ENCODE measurements around the gene NR2C2AP.
"Not testable (repeated sequence)": the region's sequence is repeated elsewhere in the genome, so short reads cannot be mapped to it uniquely, and the experiment has no call there.

The NR2C2AP gene, protein sequence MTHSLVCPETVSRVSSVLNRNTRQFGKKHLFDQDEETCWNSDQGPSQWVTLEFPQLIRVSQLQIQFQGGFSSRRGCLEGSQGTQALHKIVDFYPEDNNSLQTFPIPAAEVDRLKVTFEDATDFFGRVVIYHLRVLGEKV

DNA sequence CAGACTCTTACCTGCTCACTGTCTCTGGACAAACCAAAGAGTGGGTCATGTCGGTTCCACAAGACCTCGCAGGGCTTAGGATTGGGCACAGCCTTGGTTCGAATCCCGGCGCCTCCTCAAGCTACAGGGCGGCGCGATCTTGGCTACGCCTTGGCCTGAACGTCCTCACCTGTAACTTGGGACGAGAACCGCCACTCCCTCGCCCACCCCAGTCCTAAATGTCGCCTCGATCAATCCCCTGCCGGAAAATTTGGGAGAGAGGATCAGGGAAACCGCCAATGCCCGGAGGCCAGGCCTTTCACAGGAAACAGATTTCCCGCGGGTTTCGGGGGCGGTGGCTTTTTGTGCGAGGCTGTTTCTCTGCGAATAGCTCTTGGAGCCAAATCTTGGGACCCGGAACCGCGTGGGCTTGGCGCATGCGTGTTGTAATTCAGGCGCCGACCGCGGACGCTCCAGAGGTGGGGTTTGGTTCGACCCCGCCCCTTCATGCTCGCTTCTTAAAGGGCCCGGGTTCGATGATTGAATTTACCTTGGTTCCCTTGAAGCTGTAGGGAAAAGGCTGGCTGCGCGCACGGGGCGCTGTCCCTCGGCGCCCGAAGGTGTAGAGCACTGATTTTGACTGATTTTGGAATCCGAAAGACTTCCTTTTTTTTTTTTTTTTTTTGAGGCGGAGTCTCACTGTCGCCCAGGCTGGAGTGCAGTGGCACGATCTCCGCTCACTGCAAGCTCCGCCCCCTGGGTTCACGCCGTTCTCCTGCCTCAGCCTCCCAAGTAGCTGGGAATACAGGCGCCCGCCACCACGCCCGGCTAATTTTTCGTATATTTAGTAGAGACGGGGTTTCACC is at the start of gene NR2C2AP:
NR2C2AP (minus strand) TSS at position 403 of the 845 bp plus-strand sequence; CDS start at position 49, 354 bp downstream.
- peak; percentile 78 to 89 for DNase-seq (ENCODE audit: low read depth in 2 of 2)

DNA sequence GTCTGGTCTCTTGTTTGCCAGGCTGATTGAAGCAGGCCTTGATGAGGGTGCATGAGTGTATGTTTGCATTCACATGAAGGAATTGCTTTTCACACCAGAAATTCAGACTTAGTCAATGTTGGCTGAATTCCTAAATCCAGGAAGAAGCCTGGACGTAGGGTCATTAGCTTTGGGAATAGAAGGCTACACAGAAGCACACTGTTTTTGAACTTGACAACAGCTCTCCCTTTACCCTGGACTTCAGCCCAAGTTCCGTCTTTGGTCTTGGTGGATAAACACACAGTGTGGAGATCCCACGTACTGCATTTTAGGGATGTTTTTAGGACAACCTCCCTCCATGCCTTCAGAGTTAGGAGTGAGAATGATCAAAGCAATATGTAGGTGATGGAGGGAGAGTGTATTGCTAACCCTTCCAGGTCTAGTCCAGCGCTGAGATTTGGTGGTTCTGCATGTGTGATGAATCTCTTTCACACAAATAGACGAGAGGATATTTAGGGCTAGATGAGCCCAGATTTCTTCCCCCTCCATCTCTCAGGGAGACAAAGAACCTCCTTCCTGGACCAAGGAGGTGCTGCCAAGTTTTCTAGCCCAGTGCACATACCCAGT is 47.1 kb upstream of the NR2C2AP start:
- no peak for DNase-seq (ENCODE audit: low read depth in 2 of 2)

DNA sequence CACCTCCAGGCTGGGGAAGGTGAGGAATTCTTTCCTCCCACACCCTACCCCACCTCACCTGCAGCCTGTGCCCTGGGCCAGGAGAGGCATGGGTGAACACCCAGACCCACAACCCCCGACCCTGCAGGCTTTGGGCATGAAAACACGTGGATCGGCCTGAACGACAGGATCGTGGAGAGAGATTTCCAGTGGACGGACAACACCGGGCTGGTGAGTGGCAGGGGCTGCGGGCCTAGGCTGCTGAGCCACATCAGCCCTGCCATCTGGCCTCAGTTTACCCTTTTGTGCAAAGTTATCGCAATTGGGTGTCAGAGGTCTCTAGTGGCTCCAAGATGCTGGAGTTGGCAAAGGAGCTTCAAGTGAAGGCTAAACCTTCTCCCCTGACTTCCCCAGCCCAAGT is 37.3 kb upstream of the NR2C2AP start:
- no peak for DNase-seq (ENCODE audit: low read depth in 2 of 2)

DNA sequence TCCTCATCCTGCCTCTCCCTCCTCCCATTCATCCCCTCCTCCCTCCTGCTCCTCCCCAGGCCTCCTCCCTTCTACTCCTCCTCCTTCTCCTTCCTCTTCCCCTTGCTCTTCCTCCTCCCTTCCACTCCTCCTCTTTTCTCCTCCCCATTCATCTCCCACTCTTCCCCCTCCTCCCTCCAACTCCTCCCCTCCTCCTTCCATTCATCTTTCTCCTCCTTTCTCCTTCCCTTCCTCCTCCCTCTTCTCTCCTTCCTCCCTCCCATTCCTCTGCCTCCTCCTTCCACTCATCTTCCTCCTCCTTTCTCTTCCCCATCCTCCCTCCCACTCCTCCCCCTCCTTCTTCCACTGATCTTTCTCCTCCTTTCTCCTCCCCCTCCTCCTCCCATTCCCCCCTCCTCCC is 36.5 kb upstream of the NR2C2AP start:
- no peak for DNase-seq (ENCODE audit: low read depth in 2 of 2)

DNA sequence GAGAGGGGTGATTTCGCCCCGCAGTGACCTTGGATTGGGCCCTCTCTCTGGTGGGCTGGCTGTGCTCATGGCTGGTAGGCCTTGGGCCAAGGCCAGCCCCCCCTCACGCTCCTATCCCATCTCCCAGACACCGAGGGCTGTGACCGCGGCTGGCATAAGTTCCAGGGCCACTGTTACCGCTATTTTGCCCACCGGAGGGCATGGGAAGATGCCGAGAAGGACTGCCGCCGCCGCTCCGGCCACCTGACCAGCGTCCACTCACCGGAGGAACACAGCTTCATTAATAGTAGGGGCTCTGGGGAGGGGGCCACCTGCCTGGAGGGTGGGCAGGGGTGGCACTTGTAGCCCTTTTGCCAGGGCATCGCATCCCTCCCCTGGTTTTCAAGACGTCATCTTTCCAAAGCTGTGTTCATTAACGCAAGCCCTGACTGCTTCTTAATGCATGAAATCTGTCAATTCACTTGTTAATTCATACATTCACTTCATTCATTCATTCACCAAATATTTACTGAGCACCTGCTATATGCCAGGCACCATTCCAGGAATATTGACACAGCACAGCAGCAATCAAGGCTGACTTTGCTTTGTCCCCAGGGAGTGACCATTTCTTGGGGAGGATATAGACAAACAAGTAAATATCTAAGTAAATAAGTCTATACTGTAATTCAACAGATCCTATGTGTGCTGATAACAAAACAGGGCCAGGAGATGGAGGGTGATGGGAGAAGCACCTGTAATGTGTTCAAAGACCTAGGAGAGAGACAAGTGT is 35.1 kb upstream of the NR2C2AP start:
- DNase-seq (ENCODE audit: low read depth in 2 of 2) = no peak

DNA sequence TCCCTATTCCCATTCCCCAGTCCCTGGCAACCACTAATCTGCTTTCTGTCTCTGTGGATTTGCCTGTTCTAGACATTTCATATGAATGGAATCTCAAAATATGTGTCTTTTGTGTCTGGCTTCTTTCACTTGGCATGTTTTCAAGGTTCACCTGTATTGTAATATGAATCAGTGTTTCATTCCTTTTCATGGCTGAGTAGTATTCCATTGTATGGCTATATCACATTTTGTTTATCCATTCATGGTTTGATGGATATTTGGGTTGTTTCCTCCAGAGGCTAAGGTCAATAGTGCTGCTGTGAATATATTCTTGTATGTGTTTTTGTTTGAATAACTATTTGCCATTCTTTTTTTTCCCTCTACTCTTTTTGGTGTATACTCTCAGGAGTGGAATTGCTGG is 33.0 kb upstream of the NR2C2AP start:
- no peak for DNase-seq (ENCODE audit: low read depth in 2 of 2)

DNA sequence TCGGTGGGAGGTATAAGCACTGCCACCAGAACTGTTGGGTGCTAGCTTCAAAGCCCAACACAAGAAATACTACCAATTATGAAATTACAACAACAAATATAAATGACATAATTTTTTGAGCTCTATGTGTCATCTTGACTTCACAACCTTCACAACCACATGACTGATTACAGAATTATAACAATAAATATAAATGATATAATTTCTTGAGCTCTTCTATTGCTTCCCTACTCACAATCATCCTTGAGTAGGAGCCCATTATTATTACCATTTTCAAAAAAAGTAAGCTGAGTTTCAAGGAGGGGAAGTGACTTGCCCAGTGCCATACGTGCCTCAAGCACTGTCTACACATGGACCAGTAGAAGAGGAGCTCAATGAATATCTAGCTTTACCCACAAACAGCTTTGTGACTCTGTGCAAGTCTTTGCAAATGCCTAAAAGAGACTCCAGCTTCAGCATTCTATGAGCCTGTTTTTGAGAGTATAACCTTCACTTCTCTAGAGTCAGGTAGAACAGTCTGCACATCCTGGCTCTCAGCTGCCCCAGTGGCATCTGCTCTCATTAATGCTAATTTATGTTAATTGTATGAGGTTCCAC is 31.1 kb upstream of the NR2C2AP start:
- DNase-seq (ENCODE audit: low read depth in 2 of 2) = no peak

DNA sequence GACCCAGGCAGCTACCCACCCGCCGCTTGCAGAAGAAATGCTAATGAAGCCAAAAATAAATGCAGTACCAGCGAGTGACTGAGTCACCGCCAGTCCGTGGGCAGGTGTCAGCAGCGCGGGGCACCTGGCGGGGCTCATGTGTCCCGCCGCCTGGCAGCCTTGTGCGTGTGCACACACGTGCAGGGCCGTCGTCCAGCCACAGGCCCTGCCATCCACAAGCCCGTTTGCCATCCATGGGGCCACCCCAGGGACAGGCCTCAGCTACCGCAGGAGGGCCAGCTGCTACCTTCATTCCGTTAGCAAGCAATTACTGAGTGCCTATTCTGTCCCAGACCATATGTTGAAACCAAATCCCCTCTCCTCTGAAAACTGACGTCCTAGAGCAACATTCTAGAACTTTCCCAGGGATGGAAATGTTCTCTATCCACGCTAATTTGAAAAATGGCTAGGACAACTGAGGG is 29.1 kb upstream of the NR2C2AP start:
- DNase-seq (ENCODE audit: low read depth in 2 of 2) = no peak

DNA sequence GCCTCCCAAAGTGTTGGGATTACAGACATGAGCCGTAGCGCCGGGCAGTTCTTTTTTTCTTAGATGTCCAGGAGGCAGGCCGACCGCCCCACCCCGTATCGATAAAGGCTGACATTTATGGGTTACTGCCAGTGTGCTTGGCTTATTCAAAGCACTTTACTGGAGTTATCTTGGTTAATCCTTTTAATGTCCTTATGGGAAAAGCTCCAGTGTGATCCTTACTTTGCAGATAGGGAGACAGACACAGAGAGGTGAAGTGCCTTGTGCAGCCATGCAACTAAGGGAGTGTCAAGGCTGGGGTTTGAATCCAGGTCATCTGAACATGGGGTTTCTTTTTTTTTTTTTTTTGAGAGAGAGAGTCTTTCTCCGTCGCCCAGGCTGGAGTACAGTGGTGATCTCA is 27.8 kb upstream of the NR2C2AP start:
- no peak for DNase-seq (ENCODE audit: low read depth in 2 of 2)

DNA sequence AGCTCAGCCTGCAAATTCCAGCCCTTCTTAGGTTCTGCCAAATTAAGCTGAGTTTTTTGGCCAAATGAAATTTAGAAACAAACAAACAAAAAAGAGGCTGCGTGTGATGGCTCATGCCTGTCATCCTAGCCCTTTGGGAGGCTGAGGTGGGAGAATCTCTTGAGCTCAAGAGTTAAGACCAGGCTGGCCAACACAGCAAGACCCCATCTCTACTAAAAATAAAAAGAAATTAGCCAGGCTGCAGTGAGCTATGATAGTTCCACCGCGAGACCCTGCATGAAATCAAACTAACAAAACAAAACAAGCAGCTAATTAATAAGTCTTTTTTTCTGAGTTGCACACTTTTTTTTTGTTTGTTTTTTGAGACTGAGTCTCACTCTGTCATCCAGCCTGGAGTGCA is 26.5 kb upstream of the NR2C2AP start:
- DNase-seq (ENCODE audit: low read depth in 2 of 2) = no peak

DNA sequence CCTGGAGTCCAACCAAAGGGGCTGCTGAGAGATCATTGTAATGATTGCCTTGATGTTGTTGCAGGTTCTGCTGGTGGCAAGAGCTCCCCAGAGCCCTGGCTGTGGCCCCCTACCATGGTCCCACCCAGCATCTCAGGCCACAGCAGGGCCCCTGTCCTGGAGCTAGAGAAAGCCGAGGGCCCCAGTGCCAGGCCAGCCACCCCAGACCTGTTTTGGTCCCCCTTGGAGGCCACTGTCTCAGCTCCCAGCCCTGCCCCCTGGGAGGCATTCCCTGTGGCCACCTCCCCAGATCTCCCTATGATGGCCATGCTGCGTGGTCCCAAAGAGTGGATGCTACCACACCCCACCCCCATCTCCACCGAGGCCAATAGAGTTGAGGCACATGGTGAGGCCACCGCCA is 24.0 kb upstream of the NR2C2AP start:
- no peak for DNase-seq (ENCODE audit: low read depth in 2 of 2)

DNA sequence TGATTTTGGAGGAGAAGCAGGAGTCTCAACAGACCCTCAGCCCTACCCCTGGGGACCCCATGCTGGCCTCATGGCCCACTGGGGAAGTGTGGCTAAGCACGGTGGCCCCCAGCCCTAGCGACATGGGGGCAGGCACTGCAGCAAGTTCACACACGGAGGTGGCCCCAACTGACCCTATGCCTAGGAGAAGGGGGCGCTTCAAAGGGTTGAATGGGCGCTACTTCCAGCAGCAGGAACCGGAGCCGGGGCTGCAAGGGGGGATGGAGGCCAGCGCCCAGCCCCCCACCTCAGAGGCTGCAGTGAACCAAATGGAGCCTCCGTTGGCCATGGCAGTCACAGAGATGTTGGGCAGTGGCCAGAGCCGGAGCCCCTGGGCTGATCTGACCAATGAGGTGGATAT is 23.4 kb upstream of the NR2C2AP start:
- DNase-seq (ENCODE audit: low read depth in 2 of 2) = no peak

DNA sequence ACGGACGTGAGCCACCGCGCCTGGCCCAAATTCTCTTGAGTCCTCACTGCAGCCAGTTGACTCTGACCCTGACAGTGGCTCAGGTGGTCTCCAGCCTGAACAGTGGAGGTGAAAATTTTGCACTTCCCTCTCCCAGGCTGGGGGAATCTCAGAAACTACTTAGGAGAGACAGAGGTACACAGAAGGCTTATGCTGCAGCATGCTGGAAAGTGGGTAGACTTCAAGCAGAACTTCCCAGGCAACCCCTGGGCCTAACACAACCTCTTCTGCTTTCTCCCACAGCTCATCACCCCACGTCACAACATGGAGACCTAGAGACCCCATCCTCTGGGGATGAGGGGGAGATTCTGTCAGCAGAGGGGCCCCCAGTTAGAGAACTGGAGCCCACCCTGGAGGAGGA is 23.0 kb upstream of the NR2C2AP start:
- DNase-seq (ENCODE audit: low read depth in 2 of 2) = no peak

DNA sequence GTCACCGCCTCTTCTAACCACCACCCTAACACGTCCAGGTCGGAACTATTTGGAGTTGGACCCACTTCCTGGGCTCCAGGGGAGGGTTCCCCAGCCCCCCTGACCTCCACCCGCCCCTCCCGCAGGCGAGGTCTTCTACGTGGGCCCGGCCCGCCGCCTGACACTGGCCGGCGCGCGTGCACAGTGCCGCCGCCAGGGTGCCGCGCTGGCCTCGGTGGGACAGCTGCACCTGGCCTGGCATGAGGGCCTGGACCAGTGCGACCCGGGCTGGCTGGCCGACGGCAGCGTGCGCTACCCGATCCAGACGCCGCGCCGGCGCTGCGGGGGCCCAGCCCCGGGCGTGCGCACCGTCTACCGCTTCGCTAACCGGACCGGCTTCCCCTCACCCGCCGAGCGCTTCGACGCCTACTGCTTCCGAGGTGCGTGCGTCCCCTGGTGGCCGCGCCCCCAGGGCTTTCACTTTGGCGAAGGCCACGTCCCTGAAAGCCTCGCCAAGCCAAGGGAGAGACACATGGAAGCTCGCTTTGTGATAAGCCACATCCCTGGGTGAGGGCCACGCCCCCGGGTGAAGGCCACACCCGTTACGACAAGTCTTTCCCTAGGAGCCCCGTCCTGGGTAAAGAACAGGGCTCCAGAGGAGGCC is 21.8 kb upstream of the NR2C2AP start:
- peak; percentile 50 to 52 for DNase-seq (ENCODE audit: low read depth in 2 of 2)

DNA sequence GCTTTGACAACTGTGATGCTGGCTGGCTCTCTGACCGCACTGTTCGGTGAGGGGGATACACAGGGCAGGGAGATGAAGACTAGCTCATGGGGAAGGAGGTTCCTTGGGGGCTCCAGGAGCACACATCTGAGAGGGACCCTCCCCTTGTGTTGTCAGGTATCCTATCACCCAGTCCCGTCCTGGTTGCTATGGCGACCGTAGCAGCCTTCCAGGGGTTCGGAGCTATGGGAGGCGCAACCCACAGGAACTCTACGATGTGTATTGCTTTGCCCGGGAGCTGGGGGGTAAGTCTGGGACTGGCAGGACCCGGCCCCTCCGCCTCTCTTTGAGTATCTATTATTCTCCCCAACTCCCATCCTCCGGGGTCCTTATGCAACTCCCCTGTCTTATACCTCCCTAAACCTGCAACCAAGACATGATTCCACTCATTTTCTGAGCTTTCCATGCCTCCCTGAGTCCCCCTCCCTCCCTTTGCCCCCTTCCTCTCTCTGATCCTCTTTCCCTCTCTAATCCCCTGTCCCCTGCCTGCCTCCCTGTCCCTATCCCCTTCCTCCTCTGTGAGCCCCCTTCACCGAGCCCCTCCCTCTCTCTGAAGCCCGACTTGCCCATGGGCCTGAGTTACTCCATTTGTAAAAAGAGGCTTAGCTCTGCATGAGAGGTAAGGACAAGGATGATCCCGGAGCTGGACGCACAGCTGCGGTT is 21.1 kb upstream of the NR2C2AP start:
- no peak for DNase-seq (ENCODE audit: low read depth in 2 of 2)

DNA sequence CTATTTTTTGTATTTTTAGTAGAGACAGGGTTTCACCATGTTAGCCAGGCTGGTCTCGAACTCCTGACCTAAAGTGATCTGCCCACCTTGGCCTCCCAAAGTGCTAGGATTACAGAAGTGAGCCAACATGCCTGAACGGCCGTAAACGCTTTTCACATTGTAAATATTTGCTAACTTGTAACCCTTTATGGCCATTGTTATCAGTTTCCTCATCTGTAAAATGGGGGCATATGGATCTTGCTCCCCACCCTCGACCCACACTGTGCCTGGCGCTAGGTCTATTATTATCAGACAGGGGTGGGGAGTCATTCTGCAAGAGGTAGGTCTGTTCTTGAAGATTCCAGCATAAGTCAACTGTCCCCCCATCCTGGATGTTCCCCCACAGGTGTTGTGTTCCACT is 20.4 kb upstream of the NR2C2AP start:
- no peak for DNase-seq (ENCODE audit: low read depth in 2 of 2)

DNA sequence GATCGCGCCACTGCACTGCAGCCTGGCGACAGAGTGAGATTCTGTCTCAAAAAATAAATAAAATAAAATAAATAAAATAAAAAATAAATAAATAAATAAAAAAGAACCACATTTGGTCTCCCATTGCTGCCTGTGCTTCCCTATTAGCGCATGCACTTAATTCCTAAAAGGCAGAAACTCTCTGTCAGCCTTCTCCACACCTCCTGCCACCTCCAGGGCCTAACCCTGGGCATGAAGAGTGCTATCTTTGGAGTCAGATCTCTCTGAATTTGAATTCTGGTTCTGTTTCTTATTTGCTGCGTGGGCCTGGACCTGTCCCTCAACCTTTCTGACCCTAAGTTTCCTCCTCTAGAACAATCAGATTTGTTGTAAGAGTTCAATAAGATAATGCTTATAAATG is 19.8 kb upstream of the NR2C2AP start:
- no peak for DNase-seq (ENCODE audit: low read depth in 2 of 2)

DNA sequence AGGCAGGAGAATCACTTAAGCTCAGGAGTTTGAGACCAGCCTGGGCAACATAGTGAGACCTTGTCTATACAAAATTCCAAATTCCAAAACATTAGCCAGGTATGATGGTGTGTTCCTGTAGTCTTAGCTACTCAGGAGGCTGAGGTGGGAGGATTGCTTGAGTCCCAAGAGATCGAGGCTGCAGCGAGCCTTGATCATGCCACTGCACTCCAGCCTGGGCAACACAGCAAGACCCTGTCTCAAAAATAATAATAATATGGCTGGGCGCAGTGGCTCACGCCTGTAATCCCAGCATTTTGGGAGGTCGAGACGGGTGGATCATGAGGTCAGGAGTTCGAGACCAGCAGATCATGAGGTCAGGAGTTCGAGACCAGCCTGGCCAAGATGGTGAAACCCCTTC is 17.8 kb upstream of the NR2C2AP start:
- DNase-seq (ENCODE audit: low read depth in 2 of 2) = not testable (repeated sequence)

DNA sequence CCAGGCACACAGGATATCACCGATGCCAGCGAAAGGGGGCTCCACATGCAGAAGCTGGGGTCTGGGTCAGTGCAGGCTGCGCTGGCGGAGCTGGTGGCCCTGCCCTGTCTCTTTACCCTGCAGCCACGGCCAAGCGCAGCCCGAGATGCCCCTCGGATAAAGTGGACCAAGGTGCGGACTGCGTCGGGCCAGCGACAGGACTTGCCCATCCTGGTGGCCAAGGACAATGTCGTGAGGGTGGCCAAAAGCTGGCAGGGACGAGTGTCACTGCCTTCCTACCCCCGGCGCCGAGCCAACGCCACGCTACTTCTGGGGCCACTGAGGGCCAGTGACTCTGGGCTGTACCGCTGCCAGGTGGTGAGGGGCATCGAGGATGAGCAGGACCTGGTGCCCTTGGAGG is 15.7 kb upstream of the NR2C2AP start:
- no peak for DNase-seq (ENCODE audit: low read depth in 2 of 2)

DNA sequence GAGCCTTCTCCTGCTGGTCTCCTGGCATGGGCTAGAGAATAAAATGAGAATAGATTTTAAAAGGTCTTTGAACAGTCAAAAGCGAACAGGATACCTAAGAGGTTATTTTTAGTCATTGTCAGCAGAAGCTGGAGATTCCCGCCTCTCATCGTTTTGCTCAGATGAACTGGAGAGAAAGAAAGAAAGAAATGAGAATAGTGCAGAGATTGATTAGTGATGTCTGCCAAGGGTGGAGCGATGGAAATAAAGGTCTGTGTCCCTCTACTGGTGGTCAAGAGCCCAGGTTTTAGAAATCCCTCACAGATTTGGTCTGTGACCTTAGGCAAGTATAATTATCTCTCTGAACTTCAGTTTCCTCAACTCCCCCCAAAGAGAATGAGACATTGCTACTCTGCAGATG is 13.9 kb upstream of the NR2C2AP start:
- no peak for DNase-seq (ENCODE audit: low read depth in 2 of 2)

DNA sequence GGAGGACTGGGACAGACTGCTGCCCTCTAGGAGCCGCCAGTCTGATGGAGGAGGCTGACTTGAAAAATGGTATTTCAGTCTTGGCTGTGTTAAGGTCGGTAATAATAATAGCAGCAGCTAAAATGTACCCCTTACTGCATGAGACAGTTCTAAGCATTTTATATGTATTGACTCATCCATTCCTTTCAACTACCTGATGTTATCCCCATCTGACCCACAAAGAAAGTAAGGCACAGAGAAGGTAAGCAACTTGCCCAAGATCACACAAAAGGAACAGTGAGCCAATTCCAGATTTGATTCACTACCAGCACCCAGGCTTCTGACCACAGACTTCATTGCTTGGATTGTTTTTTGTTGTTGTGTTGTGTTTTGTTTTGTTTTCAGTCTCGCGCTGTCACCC is 12.6 kb upstream of the NR2C2AP start:
- no peak for DNase-seq (ENCODE audit: low read depth in 2 of 2)

All from stimulated activated CD4-positive, alpha-beta T cell treated with anti-CD3 and anti-CD28 coated beads, Interleukin-1b, Interleukin-23, amount 100 ng/mL, for 1 hour (primary cell).